GM23338 (cell line): ENCODE measurements around the gene GPR4.

Source experiments
- CREB1 ChIP-seq: fragments of 250-450 bp; sonication (Bioruptor Pico); IDR thresholded peaks from 2 replicates; pipeline ENCODE4 v1.5.0; 2020; ENCODE audit warnings: low read depth, mild to moderate bottlenecking, moderate library complexity
- EZH2 ChIP-seq: fragments of 200-600 bp; sonication (generic); IDR thresholded peaks from one replicate; pipeline ENCODE4 v1.8.0; 2017; ENCODE audit warnings: antibody characterized with exemption, mild to moderate bottlenecking, low read depth; ENCODE audit not compliant: unreplicated experiment
- EZH2phosphoT487 ChIP-seq: fragments of 200-600 bp; sonication (generic); IDR thresholded peaks from one replicate; pipeline ENCODE4 v1.8.1; 2018; ENCODE audit warnings: antibody characterized with exemption; ENCODE audit not compliant: unreplicated experiment
- JUNB ChIP-seq: IDR thresholded peaks from one replicate; pipeline ENCODE4 v1.6.1; 2016; ENCODE audit warnings: antibody characterized with exemption; ENCODE audit not compliant: unreplicated experiment
- POLR2AphosphoS5 ChIP-seq: IDR thresholded peaks from 2 replicates; pipeline ENCODE4 v1.6.1; 2016; ENCODE audit warnings: antibody characterized with exemption, low read depth
- ZNF114 ChIP-seq: fragments of 250-450 bp; sonication (Bioruptor Pico); IDR thresholded peaks from 2 replicates; pipeline ENCODE4 v1.5.0; 2020; ENCODE audit warnings: mild to moderate bottlenecking, moderate library complexity
- TF ChIP-seq, protein P1 (sequence below), 2 experiments: fragments of 200-600 bp in 1 of 2; sonication (generic) in 1 of 2; conservative IDR thresholded peaks; 2 replicates each; pipeline versions ENCODE4 v1.5.1 to v1.6.1; 2016 to 2017; ENCODE audit warnings: antibody characterized with exemption in 2 of 2, low read depth in 2 of 2, mild to moderate bottlenecking in 2 of 2, moderate library complexity in 1 of 2
- TF ChIP-seq, protein P2 (sequence below): IDR thresholded peaks from one replicate; pipeline ENCODE4 v1.6.1; 2018; ENCODE audit warnings: antibody characterized with exemption; ENCODE audit not compliant: unreplicated experiment
- TF ChIP-seq, protein P3 (sequence below): IDR thresholded peaks from 2 replicates; pipeline ENCODE4 v1.6.1; 2016; ENCODE audit warnings: antibody characterized with exemption

DNA sequence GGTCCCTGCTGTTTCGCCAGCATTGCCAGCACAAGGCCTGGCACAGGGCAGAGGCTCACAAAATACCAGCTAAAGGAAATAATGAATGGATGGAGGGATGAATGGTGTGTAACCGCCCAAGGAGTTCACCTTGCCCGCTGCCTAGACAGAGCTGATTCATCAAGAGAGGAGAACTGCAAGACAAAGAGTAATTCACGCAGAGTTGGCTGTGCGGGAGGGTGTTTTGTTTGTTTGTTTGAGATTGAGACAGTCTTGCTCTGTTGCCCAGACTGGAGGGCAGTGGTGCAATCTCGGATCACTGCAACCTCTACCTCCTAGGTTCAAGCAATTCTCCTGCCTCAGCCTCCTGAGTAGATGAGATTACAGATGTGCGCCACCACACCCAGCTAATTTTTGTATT, 20.4 kb downstream of the GPR4 start:
- TF ChIP-seq, protein P1, sequence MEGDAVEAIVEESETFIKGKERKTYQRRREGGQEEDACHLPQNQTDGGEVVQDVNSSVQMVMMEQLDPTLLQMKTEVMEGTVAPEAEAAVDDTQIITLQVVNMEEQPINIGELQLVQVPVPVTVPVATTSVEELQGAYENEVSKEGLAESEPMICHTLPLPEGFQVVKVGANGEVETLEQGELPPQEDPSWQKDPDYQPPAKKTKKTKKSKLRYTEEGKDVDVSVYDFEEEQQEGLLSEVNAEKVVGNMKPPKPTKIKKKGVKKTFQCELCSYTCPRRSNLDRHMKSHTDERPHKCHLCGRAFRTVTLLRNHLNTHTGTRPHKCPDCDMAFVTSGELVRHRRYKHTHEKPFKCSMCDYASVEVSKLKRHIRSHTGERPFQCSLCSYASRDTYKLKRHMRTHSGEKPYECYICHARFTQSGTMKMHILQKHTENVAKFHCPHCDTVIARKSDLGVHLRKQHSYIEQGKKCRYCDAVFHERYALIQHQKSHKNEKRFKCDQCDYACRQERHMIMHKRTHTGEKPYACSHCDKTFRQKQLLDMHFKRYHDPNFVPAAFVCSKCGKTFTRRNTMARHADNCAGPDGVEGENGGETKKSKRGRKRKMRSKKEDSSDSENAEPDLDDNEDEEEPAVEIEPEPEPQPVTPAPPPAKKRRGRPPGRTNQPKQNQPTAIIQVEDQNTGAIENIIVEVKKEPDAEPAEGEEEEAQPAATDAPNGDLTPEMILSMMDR (conservative IDR thresholded peaks at IDR 0.05; ENCODE audit: low read depth in 2 of 2), result no peak
- TF ChIP-seq CREB1 (CRISPR knock-in tag) (no peak), ZNF114 (CRISPR knock-in tag) (no peak), EZH2 (no peak), POLR2AphosphoS5 (no peak), JUNB (no peak), EZH2phosphoT487 (no peak)
- TF ChIP-seq, protein P2, sequence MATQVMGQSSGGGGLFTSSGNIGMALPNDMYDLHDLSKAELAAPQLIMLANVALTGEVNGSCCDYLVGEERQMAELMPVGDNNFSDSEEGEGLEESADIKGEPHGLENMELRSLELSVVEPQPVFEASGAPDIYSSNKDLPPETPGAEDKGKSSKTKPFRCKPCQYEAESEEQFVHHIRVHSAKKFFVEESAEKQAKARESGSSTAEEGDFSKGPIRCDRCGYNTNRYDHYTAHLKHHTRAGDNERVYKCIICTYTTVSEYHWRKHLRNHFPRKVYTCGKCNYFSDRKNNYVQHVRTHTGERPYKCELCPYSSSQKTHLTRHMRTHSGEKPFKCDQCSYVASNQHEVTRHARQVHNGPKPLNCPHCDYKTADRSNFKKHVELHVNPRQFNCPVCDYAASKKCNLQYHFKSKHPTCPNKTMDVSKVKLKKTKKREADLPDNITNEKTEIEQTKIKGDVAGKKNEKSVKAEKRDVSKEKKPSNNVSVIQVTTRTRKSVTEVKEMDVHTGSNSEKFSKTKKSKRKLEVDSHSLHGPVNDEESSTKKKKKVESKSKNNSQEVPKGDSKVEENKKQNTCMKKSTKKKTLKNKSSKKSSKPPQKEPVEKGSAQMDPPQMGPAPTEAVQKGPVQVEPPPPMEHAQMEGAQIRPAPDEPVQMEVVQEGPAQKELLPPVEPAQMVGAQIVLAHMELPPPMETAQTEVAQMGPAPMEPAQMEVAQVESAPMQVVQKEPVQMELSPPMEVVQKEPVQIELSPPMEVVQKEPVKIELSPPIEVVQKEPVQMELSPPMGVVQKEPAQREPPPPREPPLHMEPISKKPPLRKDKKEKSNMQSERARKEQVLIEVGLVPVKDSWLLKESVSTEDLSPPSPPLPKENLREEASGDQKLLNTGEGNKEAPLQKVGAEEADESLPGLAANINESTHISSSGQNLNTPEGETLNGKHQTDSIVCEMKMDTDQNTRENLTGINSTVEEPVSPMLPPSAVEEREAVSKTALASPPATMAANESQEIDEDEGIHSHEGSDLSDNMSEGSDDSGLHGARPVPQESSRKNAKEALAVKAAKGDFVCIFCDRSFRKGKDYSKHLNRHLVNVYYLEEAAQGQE, result no peak
- TF ChIP-seq, protein P3, sequence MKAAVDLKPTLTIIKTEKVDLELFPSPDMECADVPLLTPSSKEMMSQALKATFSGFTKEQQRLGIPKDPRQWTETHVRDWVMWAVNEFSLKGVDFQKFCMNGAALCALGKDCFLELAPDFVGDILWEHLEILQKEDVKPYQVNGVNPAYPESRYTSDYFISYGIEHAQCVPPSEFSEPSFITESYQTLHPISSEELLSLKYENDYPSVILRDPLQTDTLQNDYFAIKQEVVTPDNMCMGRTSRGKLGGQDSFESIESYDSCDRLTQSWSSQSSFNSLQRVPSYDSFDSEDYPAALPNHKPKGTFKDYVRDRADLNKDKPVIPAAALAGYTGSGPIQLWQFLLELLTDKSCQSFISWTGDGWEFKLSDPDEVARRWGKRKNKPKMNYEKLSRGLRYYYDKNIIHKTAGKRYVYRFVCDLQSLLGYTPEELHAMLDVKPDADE, result no peak
